ENCODE results near the gene GJD3.

Gene GJD3

DNA sequence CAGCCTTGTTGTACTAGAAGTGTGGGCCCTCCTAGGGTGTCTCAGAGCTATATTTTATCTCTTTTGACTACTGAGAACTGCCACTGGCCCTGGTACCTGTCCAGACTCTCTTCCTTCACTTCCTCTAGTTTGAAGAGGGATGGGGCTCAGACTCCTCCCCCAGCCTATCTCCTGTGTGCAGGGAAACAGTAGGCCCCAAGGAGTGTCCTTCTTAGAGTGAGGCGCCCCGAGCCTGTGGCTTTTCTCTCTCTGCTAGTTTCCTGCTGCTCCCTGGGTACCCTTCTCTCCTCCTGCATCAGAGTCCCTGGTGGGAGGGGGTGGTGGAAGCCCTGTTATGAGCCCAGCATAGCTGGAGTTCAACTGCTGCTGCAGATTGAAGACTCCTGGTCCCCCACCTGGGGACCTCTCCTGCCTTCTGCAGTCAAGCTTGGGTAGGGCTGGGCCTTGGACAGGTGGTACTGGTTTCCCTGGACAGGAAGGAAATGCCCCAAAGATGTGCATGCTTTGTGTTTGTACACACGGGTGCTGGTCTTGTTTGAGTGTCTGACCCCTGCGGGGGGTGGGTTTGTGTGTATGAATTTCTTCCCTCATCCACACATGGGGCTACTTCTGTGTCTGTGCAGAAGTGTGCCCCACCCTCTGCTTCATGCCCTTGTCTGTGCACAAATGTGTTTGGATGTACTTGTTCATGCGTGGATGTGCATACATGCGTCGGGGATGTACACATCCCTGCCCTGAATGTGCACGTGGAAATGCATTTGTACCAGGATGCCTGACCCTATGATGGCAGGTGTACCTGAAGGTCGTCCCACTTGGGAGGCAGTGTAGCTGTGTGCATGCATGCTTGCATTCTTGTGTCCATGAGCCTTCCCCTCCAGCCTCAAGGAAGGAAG, 48.6 kb downstream of the GJD3 start:
- Histone ChIP-seq H3K9me3 (ENCODE audit: control insufficient read depth in 1 of 2, low read length in 2 of 2) (no peaks in the 10 kb centered on the region), H3K4me1 (ENCODE audit: control insufficient read depth in 1 of 2, insufficient read depth in 2 of 2, low read length in 2 of 2) (peaks cover 73 to 81% of the 10 kb centered on the region in 2 donors), H3K9ac (ENCODE audit: low read depth in 1 of 2, low read length in 2 of 2) (peak overlapping the region in 1 of 2 donors; percentile 57), H3K36me3 (ENCODE audit: control insufficient read depth in 1 of 2, insufficient read depth in 2 of 2, low read length in 2 of 2) (no peaks in the 10 kb centered on the region), H3K27ac (ENCODE audit: low read depth, low read length) (no peak overlapping the region), H3K27me3 (ENCODE audit: control insufficient read depth in 1 of 2, insufficient read depth in 2 of 2, low read length in 2 of 2) (no peaks in the 10 kb centered on the region), H3K4me3 (ENCODE audit: low read depth in 1 of 2, low read length in 2 of 2) (peak overlapping the region; percentile 22 to 75)

DNA sequence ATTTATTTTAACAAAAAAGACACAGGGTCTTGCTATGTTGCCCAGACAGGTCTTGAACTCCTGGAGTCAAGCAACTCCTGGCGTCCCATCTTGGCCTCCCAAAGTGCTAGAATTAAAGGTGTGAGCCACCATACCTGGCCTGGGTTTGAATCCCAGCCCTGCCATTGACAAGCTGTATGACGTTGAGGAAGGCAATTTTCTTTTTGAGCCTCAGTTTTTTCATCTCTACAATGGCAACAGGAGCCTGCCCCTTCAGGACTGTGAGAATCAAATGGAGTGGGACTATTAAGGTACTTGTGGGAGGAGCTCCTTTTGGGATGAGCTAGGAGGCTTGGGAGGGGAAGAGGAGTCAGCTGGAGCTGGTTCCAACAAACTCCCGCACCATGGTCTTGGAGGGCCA, 49.3 kb downstream of the GJD3 start:
- H3K27me3 ChIP-seq (ENCODE audit: control insufficient read depth in 1 of 2, insufficient read depth in 2 of 2, low read length in 2 of 2): no peaks in the 10 kb centered on the region
- no peaks in the 10 kb centered on the region for H3K36me3 ChIP-seq (ENCODE audit: control insufficient read depth in 1 of 2, insufficient read depth in 2 of 2, low read length in 2 of 2)
- H3K27ac ChIP-seq (ENCODE audit: low read depth, low read length): no peak overlapping the region
- H3K9ac ChIP-seq (ENCODE audit: low read depth in 1 of 2, low read length in 2 of 2): no peak overlapping the region
- peaks cover 73 to 81% of the 10 kb centered on the region in 2 donors for H3K4me1 ChIP-seq (ENCODE audit: control insufficient read depth in 1 of 2, insufficient read depth in 2 of 2, low read length in 2 of 2)
- H3K9me3 ChIP-seq (ENCODE audit: control insufficient read depth in 1 of 2, low read length in 2 of 2): no peaks in the 10 kb centered on the region
- H3K4me3 ChIP-seq (ENCODE audit: low read depth in 1 of 2, low read length in 2 of 2): no peak overlapping the region

DNA sequence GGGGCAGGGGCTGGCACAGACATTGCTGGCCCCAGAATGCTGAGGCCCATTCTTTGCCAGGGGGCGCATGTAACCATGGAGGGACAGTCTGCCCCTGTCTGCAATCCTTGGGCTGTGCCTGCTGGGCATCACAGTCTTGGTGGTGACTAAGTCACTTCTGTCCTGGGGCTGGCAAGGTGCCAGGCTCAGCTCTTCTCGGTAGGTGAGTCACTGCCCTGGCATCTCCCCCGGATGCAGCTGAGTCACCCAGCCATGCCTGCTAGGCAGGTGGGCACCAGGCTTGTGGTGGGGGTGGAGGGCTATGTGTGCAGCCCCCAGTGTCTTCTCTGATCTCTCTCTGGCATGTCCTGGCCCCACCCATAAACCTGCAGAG, 50.0 kb downstream of the GJD3 start:
- no peaks in the 10 kb centered on the region for H3K27me3 ChIP-seq (ENCODE audit: control insufficient read depth in 1 of 2, insufficient read depth in 2 of 2, low read length in 2 of 2)
- no peaks in the 10 kb centered on the region for H3K9me3 ChIP-seq (ENCODE audit: control insufficient read depth in 1 of 2, low read length in 2 of 2)
- no peak overlapping the region for H3K9ac ChIP-seq (ENCODE audit: low read depth in 1 of 2, low read length in 2 of 2)
- H3K27ac ChIP-seq (ENCODE audit: low read depth, low read length): no peak overlapping the region
- H3K4me3 ChIP-seq (ENCODE audit: low read depth in 1 of 2, low read length in 2 of 2): no peak overlapping the region
- peaks cover 73 to 82% of the 10 kb centered on the region in 2 donors for H3K4me1 ChIP-seq (ENCODE audit: control insufficient read depth in 1 of 2, insufficient read depth in 2 of 2, low read length in 2 of 2)
- H3K36me3 ChIP-seq (ENCODE audit: control insufficient read depth in 1 of 2, insufficient read depth in 2 of 2, low read length in 2 of 2): no peaks in the 10 kb centered on the region

DNA sequence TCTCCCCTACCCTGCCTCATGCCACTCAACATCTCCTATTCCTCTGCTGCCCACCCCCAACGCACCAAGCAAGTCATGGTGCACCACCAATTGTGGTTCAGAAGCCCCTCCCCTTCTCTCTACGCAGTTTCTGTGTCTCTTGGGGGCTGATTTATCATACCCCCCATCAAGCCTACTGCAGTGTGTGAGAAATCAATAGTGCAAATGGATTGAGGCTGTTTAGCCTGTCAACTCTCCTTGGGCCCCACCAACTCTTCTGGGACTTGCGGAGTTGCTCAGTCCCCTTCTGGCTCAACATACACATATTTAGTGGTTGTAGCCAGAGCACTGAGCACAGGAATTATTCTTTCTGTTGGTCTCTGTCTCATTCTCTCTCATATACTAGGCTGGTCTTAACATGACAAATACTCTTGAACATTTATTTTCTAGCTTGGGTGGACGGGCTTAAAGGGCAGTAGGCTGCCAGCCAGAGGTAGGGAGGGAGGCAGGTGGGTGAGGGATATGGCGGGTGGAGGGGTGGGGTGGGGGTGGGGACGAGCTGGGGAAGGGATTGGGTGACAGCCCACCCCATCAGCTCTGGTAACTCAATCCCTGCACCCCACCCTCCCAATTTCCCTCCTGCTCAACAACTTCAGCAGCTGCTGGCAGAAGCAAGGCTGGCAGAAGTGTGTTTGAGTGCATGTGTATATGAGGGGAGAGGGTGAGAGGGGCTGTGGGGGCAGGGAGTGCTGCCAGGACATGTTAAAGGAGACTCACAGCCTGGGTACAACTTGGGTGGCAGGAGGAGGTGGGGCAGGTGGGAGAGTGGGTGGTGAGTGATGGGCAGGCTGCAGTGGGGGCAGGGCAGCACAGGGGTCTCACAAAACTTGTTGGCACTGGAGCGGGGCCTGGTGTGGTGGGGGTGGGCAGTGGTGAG, 50.6 kb downstream of the GJD3 start:
- Histone ChIP-seq H3K4me3 (ENCODE audit: low read depth in 1 of 2, low read length in 2 of 2) (no peak overlapping the region), H3K9me3 (ENCODE audit: control insufficient read depth in 1 of 2, low read length in 2 of 2) (no peaks in the 10 kb centered on the region), H3K4me1 (ENCODE audit: control insufficient read depth in 1 of 2, insufficient read depth in 2 of 2, low read length in 2 of 2) (peaks cover 76 to 86% of the 10 kb centered on the region in 2 donors), H3K9ac (ENCODE audit: low read depth in 1 of 2, low read length in 2 of 2) (no peak overlapping the region), H3K27me3 (ENCODE audit: control insufficient read depth in 1 of 2, insufficient read depth in 2 of 2, low read length in 2 of 2) (no peaks in the 10 kb centered on the region), H3K27ac (ENCODE audit: low read depth, low read length) (no peak overlapping the region), H3K36me3 (ENCODE audit: control insufficient read depth in 1 of 2, insufficient read depth in 2 of 2, low read length in 2 of 2) (no peaks in the 10 kb centered on the region)
